Erythroblast (primary cell): ENCODE measurements around the gene OLFM3.

Source experiments
- GATA1 ChIP-seq: IDR thresholded peaks from 2 replicates; pipeline ENCODE4 v1.6.1; 2011; ENCODE audit warnings: low read depth, mild to moderate bottlenecking, control low read depth, low read length, moderate library complexity
- POLR2A ChIP-seq: IDR thresholded peaks from 2 replicates; pipeline ENCODE4 v1.6.1; 2011; ENCODE audit warnings: mild to moderate bottlenecking, low read length

DNA sequence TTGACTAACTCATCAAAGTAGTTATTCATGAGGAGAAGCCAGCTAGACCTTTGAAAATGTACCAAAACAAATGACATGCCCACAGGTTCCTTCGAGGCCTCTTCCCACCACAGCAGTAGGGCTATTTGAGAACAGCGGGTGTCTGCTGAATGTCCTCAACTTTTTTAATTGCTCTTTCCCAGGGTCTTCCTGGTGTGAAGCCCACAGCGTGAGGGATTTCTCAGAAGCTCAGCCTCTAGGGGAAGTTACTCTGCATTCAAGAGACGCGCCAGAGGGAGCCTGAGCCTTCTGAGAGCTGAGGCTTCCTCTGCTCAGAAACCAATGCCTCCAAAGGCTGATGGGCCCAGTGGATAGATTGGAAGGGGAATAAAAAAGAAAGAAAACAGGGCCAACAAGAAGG, 153.6 kb downstream of the OLFM3 start:
- TF ChIP-seq POLR2A (no peak), GATA1 (no peak)
